GM10248 (cell line): ENCODE data around the gene MYH9.

Experiments
- CTCF ChIA-PET: fragments of 300-600 bp; sonication (Branson Sonifier 250); formaldehyde crosslinking; extraction: SDS; loops from one replicate; lab custom pipeline; 2021; ENCODE audit warnings: antibody characterized with exemption; lab: Yijun Ruan, JAX
- POLR2A ChIA-PET: fragments of 350-650 bp; sonication (Branson Sonifier 250); formaldehyde crosslinking; extraction: SDS; loops from one replicate; lab custom pipeline; 2020; ENCODE audit warnings: antibody characterized with exemption; lab: Yijun Ruan, JAX
- DNase-seq: peaks from one replicate; pipeline ENCODE4 v3.0.0; 2012; ENCODE audit errors: extremely low spot score
- TF ChIP-seq, protein P1 (sequence below): IDR thresholded peaks from 2 replicates; pipeline ENCODE4 v1.5.1; 2012; ENCODE audit warnings: mild to moderate bottlenecking, low read depth; ENCODE audit errors: extremely low read depth, missing control alignments, control extremely low read depth

MYH9 gene

DNA sequence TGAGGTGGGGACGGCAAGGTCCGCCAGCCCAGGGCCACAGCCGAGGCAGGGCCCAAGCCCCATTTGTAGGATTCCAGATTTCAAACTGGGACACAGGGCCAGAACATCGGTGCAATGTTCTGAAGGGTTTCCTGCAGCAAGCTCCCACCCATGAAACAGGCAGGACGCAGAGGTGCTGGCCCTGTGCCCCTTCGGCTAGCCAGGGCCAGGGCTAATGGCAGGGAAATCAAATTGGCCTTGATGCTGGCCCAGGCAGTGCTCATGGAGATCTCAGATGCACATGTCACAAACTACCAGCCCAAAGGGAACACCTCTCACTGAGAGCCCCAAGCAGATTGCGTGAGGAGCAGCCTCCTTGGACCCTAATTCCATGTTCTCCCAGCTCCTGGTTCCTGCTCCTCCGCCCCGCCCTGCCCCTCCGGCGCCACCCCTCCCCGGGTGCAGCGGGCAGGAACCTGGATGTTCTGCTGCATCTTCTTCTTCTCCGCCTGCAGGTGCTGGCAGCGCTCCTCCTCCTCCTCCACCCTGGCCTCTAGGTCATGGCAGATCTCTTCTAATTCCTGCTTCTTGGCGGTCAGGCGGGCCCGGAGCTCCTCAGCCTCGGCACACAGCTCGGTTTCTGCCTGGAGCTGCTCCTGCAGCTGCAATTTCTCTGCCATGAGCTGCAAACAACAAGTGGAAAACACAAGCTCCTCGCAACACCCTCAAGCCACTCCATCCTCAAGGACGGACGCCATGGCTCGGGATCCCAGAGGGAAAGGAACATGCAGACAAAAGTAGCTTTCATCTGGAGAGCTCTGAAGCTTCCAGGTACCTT, 87.2 kb downstream of the MYH9 start:
- TF ChIP-seq, protein P1, sequence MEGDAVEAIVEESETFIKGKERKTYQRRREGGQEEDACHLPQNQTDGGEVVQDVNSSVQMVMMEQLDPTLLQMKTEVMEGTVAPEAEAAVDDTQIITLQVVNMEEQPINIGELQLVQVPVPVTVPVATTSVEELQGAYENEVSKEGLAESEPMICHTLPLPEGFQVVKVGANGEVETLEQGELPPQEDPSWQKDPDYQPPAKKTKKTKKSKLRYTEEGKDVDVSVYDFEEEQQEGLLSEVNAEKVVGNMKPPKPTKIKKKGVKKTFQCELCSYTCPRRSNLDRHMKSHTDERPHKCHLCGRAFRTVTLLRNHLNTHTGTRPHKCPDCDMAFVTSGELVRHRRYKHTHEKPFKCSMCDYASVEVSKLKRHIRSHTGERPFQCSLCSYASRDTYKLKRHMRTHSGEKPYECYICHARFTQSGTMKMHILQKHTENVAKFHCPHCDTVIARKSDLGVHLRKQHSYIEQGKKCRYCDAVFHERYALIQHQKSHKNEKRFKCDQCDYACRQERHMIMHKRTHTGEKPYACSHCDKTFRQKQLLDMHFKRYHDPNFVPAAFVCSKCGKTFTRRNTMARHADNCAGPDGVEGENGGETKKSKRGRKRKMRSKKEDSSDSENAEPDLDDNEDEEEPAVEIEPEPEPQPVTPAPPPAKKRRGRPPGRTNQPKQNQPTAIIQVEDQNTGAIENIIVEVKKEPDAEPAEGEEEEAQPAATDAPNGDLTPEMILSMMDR, result no peak
- CTCF ChIA-PET, result interaction anchor here (0.6 to 10.1 kb wide), 53 partner anchors 8 to 235 kb away, joined by 3 to 233 read pairs (median 4); partner anchors contain the start of genes APOL2, FOXRED2, MYH9 and TXN2
- POLR2A ChIA-PET, result no interaction called here
- DNase-seq, result no peak

DNA sequence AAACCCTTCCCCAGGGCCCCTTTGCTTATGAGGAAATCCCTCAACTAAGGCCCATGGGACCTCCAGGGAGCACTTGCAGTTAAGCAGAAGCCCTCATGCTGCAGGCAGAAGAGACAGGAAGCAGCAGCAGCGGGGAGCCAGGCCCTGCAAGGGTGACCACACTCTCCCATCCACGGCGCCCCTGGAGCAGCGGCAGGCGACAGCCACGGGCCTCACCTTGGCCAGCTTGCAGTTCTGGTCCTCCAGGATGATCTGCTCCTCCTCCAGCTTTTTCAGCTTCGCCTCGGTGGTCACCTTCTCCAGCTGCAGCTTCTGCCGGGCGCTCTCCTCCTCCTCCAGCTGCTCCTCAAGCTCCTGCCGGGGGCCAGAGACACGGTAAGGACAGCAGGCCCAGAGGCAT, 87.9 kb downstream of the MYH9 start:
- ChIA-PET POLR2A (no interaction called here), CTCF (interaction anchor here (1.1 to 10.1 kb wide), 25 partner anchors 9 to 209 kb away, joined by 3 to 233 read pairs (median 7); partner anchors contain the start of genes APOL2 and MYH9)
- no peak for DNase-seq
- TF ChIP-seq, protein P1, result no peak

DNA sequence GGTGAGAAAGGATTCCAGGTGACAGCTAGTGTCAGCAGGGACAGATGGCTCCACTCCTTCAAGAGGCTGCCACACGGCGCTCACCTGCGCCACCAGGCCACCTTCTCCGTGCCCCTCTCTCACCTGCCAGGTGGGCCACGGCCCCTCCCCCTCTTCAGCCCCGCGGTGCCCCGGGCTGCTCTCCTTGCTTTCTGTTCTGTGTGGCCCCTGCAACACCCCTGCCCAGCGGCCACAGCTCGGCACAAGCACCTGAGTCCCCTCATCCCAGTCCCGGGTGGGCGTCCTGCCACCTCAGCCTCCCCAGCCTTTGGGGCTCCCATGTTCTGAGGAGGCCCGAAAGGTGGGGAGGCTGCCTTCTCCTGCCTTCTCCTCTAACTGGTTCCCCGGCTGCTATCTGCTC, 88.5 kb downstream of the MYH9 start:
- ChIA-PET POLR2A (interaction anchor here (0.6 kb wide), 1 partner anchor 185 kb away, joined by 7 read pairs; no protein-coding TSS in a partner anchor), CTCF (interaction anchor here (0.9 to 10.1 kb wide), 10 partner anchors 11 to 171 kb away, joined by 3 to 233 read pairs (median 18); partner anchors contain the start of gene APOL2)
- DNase-seq, result no peak
- TF ChIP-seq, protein P1, result no peak

DNA sequence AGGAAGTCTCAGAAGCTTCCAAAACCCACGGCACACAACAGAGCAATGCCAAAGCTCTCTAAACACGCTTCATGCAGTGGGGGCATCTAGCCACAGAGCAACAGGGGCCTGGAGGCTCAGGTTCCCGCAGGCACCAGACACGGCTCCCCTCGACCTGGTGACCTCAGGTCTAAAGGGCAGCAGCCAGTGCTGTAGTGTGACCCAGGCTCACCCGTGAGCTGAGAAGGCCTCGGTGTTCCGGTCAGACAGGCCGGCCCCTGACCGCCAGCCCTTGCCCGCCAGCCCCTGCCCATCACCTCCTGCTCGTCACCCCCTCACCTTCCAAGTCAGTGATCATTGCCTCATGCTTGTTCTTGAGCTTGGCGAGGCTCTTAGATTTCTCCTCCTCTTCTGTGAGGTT, 89.2 kb downstream of the MYH9 start:
- TF ChIP-seq, protein P1, result no peak
- ChIA-PET POLR2A (no interaction called here), CTCF (interaction anchor here (0.9 to 10.1 kb wide), 9 partner anchors 13 to 188 kb away, joined by 3 to 233 read pairs (median 4); partner anchors contain the start of gene APOL2)
- DNase-seq, result no peak

DNA sequence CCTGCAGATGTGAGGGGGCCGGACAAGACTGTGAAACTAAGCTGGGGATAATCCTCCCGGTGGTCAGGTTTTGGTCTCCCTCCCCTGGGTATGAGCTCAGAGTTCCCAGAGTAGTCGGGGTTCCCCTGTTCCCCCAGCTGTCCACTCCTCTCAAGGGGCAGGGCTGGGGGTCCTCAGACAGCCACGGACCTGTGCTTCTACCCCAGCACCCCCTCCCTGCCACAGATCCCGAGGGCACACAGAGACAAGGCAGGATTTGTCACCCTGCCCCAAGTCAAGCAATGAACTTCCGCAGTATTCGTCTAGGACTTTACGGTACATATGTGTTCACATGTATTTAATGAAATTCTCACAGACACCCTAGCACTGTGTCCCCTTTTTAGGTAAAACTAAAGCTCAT, 89.6 kb downstream of the MYH9 start:
- DNase-seq, result no peak
- POLR2A ChIA-PET, result no interaction called here
- TF ChIP-seq, protein P1, result no peak
- CTCF ChIA-PET, result interaction anchor here (0.9 to 10.1 kb wide), 8 partner anchors 12 to 188 kb away, joined by 3 to 233 read pairs (median 7); partner anchors contain the start of gene APOL2

DNA sequence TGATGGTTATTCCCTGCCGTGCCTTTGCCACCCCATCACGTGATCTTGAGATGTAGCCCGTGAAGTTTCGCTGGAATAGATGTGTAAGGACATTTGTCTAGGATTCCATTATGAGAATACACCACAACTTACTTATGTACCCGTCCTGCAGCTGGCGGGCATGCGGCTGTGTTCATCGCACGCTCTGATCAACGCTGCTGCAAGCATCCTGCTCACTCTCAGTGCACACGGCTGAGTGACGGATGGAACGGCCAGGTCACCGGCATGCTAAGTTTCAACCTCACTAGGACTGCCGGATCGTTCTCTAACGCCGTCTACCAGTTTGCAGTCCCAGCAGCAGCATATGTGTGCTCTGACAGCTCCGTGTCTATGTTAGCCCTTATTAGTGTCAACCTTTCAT, 90.2 kb downstream of the MYH9 start:
- DNase-seq, result no peak
- TF ChIP-seq, protein P1, result no peak
- CTCF ChIA-PET, result interaction anchor here (1.0 to 10.1 kb wide), 4 partner anchors 11 to 173 kb away, joined by 3 to 233 read pairs (median 23); no protein-coding TSS in a partner anchor
- POLR2A ChIA-PET, result no interaction called here
